Measurements from ENCODE around the gene ZDHHC11B.
"Not testable (repeated sequence)": the region's sequence is repeated elsewhere in the genome, so short reads cannot be mapped to it uniquely, and the experiment has no call there.

Gene ZDHHC11B

GRCh38 chr5:716740-717139 lies 67.8 kb downstream of the ZDHHC11B start:
- not testable (repeated sequence) for DNase-seq (ENCODE audit: low spot score)

DNA sequence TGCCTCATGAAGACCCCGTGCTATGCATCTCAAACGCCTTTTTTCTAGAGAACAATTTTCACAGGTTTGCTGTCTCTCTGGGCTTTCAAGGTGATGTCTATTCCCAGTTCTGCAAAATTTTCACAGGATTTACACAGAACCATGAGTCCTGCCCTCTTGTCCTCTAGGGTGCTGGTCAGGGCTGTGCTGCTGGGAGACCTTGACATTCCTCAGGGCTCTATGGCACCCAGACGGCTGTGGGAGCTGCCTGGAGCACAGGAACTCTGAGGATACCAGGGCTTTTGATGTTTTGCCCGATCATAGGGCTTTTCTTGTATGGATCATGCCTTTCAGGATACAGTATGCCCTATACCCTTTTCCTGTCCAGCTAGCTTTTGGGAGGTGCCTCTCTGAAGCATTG lies 68.9 kb downstream of the ZDHHC11B start:
- DNase-seq (ENCODE audit: low spot score), result not testable (repeated sequence)

- DNase-seq (ENCODE audit: low spot score), result not testable (repeated sequence)
These were observed 70.1 kb downstream of the ZDHHC11B start for GRCh38 chr5:714215-715118.

GRCh38 chr5:713686-714085 lies 70.8 kb downstream of the ZDHHC11B start:
- DNase-seq (ENCODE audit: low spot score), result not testable (repeated sequence)

- DNase-seq (ENCODE audit: low spot score), result not testable (repeated sequence)
These were observed 75.5 kb downstream of the ZDHHC11B start for GRCh38 chr5:708848-709517.

GRCh38 chr5:708374-708773 lies 76.2 kb downstream of the ZDHHC11B start:
- DNase-seq (ENCODE audit: low spot score), result not testable (repeated sequence)

- not testable (repeated sequence) for DNase-seq (ENCODE audit: low spot score)
These were observed 78.4 kb downstream of the ZDHHC11B start for GRCh38 chr5:706127-706526.

- not testable (repeated sequence) for DNase-seq (ENCODE audit: low spot score)
These were observed 87.5 kb downstream of the ZDHHC11B start for GRCh38 chr5:696753-697702.

DNA sequence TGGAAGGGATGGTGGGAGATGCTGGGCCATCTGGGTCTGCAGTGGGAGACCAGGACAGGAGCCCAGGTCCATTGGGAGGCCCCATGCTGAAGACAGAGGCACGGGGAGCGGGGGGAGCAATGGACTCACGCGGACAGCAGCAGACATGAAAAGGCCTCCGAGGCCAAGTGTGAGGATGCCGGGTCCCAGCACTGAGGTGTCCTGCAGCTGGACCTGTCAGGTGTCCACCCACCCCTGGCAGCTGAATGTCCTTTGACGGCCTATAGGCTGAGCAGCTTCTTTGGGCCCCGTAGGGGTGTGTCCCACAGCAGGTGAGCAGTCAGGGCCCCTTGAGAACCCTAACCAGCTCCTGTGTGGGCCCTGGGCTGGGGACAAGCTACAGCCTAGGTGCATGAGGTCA lies 88.3 kb downstream of the ZDHHC11B start:
- DNase-seq (ENCODE audit: low spot score), result not testable (repeated sequence)

- DNase-seq (ENCODE audit: low spot score), result not testable (repeated sequence)
These were observed 89.1 kb downstream of the ZDHHC11B start for GRCh38 chr5:695475-695874.

GRCh38 chr5:694042-694431 lies 90.5 kb downstream of the ZDHHC11B start:
- DNase-seq (ENCODE audit: low spot score), result not testable (repeated sequence)

- peak; percentile 56 for DNase-seq (ENCODE audit: low spot score)
These were observed 91.1 kb downstream of the ZDHHC11B start, which contains the start of gene TPPP for GRCh38 chr5:693271-694041. Gene TPPP (minus strand): TSS chr5:693352. CDS start chr5:678060, 15,292 bp downstream.

GRCh38 chr5:692529-693041 lies 91.9 kb downstream of the ZDHHC11B start:
- DNase-seq (ENCODE audit: low spot score), result not testable (repeated sequence)

DNA sequence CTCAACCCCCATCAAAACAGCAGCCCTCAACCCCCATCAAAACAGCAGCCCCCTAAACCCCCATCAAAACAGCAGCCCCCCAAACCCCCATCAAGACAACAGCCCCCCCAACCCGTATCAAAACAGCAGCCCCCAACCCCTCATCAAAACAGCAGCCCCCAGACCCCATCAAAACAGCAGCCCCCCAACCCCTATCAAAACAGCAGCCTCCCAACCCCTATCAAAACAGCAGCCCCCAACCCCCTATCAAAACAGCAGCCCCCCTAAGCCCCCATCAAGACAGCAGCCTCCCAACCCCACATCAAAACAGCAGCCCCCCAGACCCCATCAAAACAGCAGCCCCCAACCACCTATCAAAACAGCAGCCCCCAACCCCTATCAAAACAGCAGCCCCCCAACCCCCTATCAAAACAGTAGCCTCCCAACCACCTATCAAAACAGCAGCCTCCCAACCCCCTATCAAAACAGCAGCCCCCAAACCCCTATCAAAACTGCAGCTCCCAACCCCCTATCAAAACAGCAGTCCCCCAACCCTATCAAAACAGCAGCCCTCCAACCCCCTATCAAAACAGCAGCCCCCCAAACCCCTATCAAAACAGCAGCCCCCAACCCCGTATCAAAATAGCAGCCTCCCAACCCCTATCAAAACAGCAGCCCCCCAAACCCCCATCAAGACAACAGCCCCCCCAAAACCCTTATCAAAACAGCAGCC lies 92.6 kb downstream of the ZDHHC11B start:
- no peak for DNase-seq (ENCODE audit: low spot score)

DNA sequence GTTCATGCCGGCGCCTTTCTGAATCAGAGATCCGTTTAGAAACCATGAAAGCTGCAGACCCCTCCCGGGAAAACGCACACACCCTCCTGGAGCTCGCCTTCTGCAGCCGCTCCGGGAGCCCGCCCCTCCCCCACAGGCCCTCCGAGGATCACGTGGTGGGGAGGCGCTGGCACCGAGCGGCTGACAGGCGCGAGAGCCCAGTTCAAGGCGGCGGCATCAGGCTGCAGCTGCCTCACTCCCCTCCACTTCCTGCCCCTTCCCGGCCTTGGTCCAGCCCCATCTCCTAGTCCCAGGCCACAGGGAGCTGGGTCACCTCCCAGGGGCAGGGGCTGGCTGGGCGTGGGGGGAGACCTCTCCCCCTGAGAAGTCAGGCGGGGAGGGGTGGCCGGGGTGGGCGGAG lies 93.5 kb downstream of the ZDHHC11B start:
- DNase-seq (ENCODE audit: low spot score), result not testable (repeated sequence)

DNA sequence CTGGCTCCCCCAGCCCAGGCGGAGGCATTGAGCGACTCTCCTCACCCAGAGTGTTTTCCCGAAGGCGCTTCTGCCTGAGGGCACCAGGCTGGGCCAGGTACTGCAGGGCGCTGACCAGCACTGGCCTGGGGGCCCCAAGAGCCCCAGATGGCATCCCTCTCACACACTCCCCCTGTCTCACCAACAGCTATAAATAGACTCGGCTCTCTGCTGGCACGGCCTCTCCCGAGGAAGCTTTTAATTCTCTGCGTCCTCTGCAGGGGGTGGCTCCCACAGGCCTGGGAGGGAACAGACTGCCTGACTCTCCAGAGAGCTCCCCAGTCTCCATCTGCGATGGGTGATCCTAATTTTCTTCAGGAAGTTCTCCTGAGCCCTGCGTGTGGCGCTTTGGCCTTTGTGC lies 94.2 kb downstream of the ZDHHC11B start:
- DNase-seq (ENCODE audit: low spot score), result not testable (repeated sequence)

GRCh38 chr5:688348-689010 lies 96.0 kb downstream of the ZDHHC11B start:
- DNase-seq (ENCODE audit: low spot score), result not testable (repeated sequence)

GRCh38 chr5:686936-687335 lies 97.6 kb downstream of the ZDHHC11B start:
- DNase-seq (ENCODE audit: low spot score), result not testable (repeated sequence)

DNA sequence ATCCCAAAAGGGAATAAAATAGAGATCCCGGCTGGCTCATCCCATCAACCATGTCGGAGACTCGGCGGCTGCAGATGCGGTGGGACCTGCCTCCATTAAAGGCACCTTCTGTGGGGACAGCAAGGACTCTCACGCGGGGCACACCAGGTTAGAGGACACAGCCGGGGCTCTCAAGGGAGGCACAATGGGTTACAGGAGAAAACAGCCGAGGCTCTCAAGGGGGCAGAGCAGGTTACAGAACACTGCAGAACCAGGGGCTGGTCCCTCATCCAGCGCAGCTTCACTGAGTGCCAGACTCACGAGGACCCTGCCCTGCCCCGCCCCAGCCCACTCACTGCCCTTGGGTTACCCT lies 98.4 kb downstream of the ZDHHC11B start:
- not testable (repeated sequence) for DNase-seq (ENCODE audit: low spot score)

Data from hematopoietic multipotent progenitor cell treated with erythropoietin and hydrocortisone succinate and interleukin-3 and kit ligand, for 15 days (in vitro differentiated cells).